ENCODE results near the gene NEK9.

The NEK9 gene

GRCh38 chr14:75098212-75098611 lies 28.6 kb downstream of the NEK9 start:
- no peaks in the 10 kb centered on the region for H3K79me2 ChIP-seq (ENCODE audit: low read length)
- no peaks in the 10 kb centered on the region for H3K9me2 ChIP-seq (replicated peaks; ENCODE audit: insufficient read depth, low read length)
- H3K4me2 ChIP-seq (ENCODE audit: low read depth, low read length), result no peak overlapping the region
- H3K9ac ChIP-seq (ENCODE audit: low read length), result no peak overlapping the region
- H2AFZ ChIP-seq (ENCODE audit: low read length), result no peak overlapping the region
- H3K4me3 ChIP-seq (ENCODE audit: low read length), result no peak overlapping the region
- no peaks in the 10 kb centered on the region for H3K9me3 ChIP-seq (replicated peaks; ENCODE audit: insufficient read depth, low read length)
- no peak overlapping the region for H3K27ac ChIP-seq (ENCODE audit: low read length)
- TF ChIP-seq, protein P1, sequence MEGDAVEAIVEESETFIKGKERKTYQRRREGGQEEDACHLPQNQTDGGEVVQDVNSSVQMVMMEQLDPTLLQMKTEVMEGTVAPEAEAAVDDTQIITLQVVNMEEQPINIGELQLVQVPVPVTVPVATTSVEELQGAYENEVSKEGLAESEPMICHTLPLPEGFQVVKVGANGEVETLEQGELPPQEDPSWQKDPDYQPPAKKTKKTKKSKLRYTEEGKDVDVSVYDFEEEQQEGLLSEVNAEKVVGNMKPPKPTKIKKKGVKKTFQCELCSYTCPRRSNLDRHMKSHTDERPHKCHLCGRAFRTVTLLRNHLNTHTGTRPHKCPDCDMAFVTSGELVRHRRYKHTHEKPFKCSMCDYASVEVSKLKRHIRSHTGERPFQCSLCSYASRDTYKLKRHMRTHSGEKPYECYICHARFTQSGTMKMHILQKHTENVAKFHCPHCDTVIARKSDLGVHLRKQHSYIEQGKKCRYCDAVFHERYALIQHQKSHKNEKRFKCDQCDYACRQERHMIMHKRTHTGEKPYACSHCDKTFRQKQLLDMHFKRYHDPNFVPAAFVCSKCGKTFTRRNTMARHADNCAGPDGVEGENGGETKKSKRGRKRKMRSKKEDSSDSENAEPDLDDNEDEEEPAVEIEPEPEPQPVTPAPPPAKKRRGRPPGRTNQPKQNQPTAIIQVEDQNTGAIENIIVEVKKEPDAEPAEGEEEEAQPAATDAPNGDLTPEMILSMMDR (IDR thresholded peaks at IDR 0.05; ENCODE audit: low read length), result no peak
- TF ChIP-seq EZH2phosphoT487 (IDR thresholded peaks at IDR 0.05; ENCODE audit: low read length) (no peak), EZH2 (optimal IDR thresholded peaks at IDR 0.05; ENCODE audit: low read depth, low read length) (no peak)
- DNase-seq, result no peak
- H3F3A ChIP-seq (ENCODE audit: insufficient read depth, low read length), result no peaks in the 10 kb centered on the region
- H3K36me3 ChIP-seq (replicated peaks; ENCODE audit: insufficient read depth, low read length), result no peaks in the 10 kb centered on the region
- no peaks in the 10 kb centered on the region for H3K4me1 ChIP-seq (ENCODE audit: low read length)
- H3K27me3 ChIP-seq (replicated peaks; ENCODE audit: insufficient read depth, low read length), result no peaks in the 10 kb centered on the region
- H4K20me1 ChIP-seq (ENCODE audit: insufficient read depth, low read length), result no peaks in the 10 kb centered on the region

GRCh38 chr14:75096959-75097358 lies 29.9 kb downstream of the NEK9 start:
- Histone ChIP-seq H3K27me3 (replicated peaks; ENCODE audit: insufficient read depth, low read length) (no peaks in the 10 kb centered on the region), H3K9me2 (replicated peaks; ENCODE audit: insufficient read depth, low read length) (no peaks in the 10 kb centered on the region), H3K27ac (ENCODE audit: low read length) (no peak overlapping the region), H3K4me3 (ENCODE audit: low read length) (no peak overlapping the region), H3F3A (ENCODE audit: insufficient read depth, low read length) (no peaks in the 10 kb centered on the region), H3K9ac (ENCODE audit: low read length) (no peak overlapping the region), H3K9me3 (replicated peaks; ENCODE audit: insufficient read depth, low read length) (no peaks in the 10 kb centered on the region), H3K4me1 (ENCODE audit: low read length) (no peaks in the 10 kb centered on the region), H2AFZ (ENCODE audit: low read length) (no peak overlapping the region), H3K36me3 (replicated peaks; ENCODE audit: insufficient read depth, low read length) (no peaks in the 10 kb centered on the region), H4K20me1 (ENCODE audit: insufficient read depth, low read length) (no peaks in the 10 kb centered on the region), H3K79me2 (ENCODE audit: low read length) (no peaks in the 10 kb centered on the region), H3K4me2 (ENCODE audit: low read depth, low read length) (no peak overlapping the region)
- no peak for TF ChIP-seq EZH2 (optimal IDR thresholded peaks at IDR 0.05; ENCODE audit: low read depth, low read length)
- TF ChIP-seq, protein P1 (IDR thresholded peaks at IDR 0.05; ENCODE audit: low read length), result no peak
- no peak for TF ChIP-seq EZH2phosphoT487 (IDR thresholded peaks at IDR 0.05; ENCODE audit: low read length)
- DNase-seq, result no peak

GRCh38 chr14:75095690-75096089 lies 31.2 kb downstream of the NEK9 start:
- no peak for DNase-seq
- H3K27ac ChIP-seq (ENCODE audit: low read length), result no peak overlapping the region
- H2AFZ ChIP-seq (ENCODE audit: low read length), result no peak overlapping the region
- no peaks in the 10 kb centered on the region for H3K4me1 ChIP-seq (ENCODE audit: low read length)
- H3K4me2 ChIP-seq (ENCODE audit: low read depth, low read length), result no peak overlapping the region
- H3K9me3 ChIP-seq (replicated peaks; ENCODE audit: insufficient read depth, low read length), result no peaks in the 10 kb centered on the region
- H3K4me3 ChIP-seq (ENCODE audit: low read length), result no peak overlapping the region
- H3K9me2 ChIP-seq (replicated peaks; ENCODE audit: insufficient read depth, low read length), result no peaks in the 10 kb centered on the region
- no peaks in the 10 kb centered on the region for H4K20me1 ChIP-seq (ENCODE audit: insufficient read depth, low read length)
- H3K9ac ChIP-seq (ENCODE audit: low read length), result no peak overlapping the region
- H3K27me3 ChIP-seq (replicated peaks; ENCODE audit: insufficient read depth, low read length), result no peaks in the 10 kb centered on the region
- H3K36me3 ChIP-seq (replicated peaks; ENCODE audit: insufficient read depth, low read length), result no peaks in the 10 kb centered on the region
- TF ChIP-seq, protein P1 (IDR thresholded peaks at IDR 0.05; ENCODE audit: low read length), result no peak
- TF ChIP-seq EZH2phosphoT487 (IDR thresholded peaks at IDR 0.05; ENCODE audit: low read length), result no peak
- no peak for TF ChIP-seq EZH2 (optimal IDR thresholded peaks at IDR 0.05; ENCODE audit: low read depth, low read length)
- no peaks in the 10 kb centered on the region for H3F3A ChIP-seq (ENCODE audit: insufficient read depth, low read length)
- no peaks in the 10 kb centered on the region for H3K79me2 ChIP-seq (ENCODE audit: low read length)

Measured in MM.1S (cell line).